A673 (cell line): ENCODE measurements around the gene GRB7.
"Not testable (repeated sequence)": the region's sequence is repeated elsewhere in the genome, so short reads cannot be mapped to it uniquely, and the experiment has no call there.

Experiments used
- EZH2 ChIP-seq: fragments of 200-600 bp; sonication (generic); IDR thresholded peaks from 2 replicates; pipeline ENCODE4 v1.6.1; 2017; ENCODE audit warnings: borderline replicate concordance, low read depth, mild to moderate bottlenecking, mixed read lengths, antibody characterized with exemption, low read length; ENCODE audit not compliant: poor library complexity, severe bottlenecking
- TF ChIP-seq, protein P1 (sequence below): fragments of 300-800, 200-600 bp; sonication (generic); conservative IDR thresholded peaks from 2 replicates; pipeline ENCODE4 v1.5.1; 2017; ENCODE audit warnings: low read depth, mild to moderate bottlenecking, antibody characterized with exemption, low read length, moderate library complexity, mixed read lengths

GRCh38 chr17:39711071-39711470 is 26.7 kb upstream of the GRB7 start:
- not testable (repeated sequence) for TF ChIP-seq EZH2
- TF ChIP-seq, protein P1, sequence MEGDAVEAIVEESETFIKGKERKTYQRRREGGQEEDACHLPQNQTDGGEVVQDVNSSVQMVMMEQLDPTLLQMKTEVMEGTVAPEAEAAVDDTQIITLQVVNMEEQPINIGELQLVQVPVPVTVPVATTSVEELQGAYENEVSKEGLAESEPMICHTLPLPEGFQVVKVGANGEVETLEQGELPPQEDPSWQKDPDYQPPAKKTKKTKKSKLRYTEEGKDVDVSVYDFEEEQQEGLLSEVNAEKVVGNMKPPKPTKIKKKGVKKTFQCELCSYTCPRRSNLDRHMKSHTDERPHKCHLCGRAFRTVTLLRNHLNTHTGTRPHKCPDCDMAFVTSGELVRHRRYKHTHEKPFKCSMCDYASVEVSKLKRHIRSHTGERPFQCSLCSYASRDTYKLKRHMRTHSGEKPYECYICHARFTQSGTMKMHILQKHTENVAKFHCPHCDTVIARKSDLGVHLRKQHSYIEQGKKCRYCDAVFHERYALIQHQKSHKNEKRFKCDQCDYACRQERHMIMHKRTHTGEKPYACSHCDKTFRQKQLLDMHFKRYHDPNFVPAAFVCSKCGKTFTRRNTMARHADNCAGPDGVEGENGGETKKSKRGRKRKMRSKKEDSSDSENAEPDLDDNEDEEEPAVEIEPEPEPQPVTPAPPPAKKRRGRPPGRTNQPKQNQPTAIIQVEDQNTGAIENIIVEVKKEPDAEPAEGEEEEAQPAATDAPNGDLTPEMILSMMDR = not testable (repeated sequence)
